NCI-H187 (cell line): Measurements from ENCODE around the gene CEACAM4.

Experiments used
- DNase-seq, 2 experiments: peaks; one replicate each; lab custom pipeline; 2025; lab: John Stamatoyannopoulos, UW

Gene CEACAM4

DNA sequence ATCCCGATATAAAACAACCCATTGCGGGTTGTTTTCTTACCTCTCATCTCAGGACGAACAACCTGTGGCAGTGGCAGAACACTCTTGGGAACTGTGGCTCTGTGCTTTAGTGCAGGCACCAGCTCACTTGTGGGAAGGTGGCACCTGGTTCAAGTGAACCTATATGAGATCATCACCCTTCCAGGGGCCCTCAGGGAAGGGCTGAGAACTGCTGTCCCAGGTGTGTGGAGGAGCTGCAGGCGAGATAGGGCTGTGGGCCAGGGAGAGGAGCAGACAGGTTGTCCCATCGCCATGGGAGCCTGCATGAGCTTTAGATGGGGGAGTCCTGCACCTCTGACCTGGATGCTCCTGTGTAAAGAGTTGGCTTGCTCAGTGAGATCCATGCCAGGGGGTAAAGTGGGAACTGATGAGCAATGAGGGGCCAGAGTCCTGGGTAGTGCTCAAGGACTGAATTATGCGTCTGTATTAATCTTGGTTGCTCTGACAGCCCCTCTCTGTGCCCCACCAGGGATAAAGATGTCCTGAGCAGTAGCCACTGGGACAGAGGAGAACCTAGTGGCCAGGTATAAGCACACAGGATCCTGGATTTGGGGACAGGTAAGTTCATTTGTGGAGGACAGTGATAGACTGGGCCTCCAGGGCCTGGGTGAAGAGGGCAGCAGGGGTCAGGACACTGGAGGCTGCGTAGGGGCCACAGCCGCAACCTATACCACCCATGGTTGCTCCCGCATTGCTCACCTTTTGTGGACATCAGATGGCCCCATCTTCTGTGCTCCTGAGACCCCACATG lies 8.7 kb downstream of the CEACAM4 start:
- DNase-seq, result no peak

- DNase-seq, result no peak
Measured at GRCh38 chr19:41616792-41617621, 9.9 kb downstream of the CEACAM4 start.

GRCh38 chr19:41615207-41615606 lies 11.7 kb downstream of the CEACAM4 start:
- no peak for DNase-seq

GRCh38 chr19:41612483-41612882 lies 14.4 kb downstream of the CEACAM4 start:
- no peak for DNase-seq

DNA sequence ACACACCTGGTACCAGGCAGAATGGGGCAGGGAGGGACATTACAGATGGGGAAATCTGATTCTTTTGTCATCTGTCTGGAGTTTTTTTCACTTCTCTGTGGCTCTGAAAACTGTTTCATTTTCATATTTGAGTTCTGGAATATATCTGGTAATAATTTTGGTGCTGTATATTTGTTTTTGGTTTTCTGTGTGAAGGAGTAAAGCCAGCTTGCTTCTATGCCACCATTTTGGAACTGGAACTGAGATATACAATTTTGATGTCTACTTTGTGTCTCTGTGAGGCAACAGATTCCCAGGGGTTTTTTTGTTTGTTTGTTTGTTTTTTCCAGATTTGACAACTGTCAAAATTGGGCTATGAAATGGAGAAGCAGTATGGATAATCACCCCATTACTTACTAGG lies 16.1 kb downstream of the CEACAM4 start:
- DNase-seq, result no peak

DNA sequence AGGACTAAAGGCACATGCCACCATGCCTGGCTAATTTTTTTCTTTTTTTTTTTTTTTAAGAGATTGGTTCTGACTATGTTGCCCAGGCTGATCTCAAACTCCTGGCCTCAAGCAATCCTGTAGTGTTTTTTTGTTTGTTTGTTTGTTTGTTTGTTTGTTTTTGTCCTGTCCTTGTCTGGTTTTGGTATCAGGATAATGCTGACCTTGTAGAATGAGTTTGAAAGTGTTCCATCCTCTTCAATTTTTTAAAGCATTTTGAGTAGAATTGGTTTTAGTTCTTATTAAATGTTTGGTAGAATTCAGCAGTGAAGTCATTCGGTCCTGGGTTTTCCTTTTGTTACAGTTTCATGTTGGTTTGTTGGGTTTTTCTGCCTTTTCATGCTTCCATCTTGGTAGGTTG lies 19.2 kb downstream of the CEACAM4 start:
- DNase-seq, result no peak

- no peak for DNase-seq
Measured at GRCh38 chr19:41606215-41606837, 20.5 kb downstream of the CEACAM4 start.

DNA sequence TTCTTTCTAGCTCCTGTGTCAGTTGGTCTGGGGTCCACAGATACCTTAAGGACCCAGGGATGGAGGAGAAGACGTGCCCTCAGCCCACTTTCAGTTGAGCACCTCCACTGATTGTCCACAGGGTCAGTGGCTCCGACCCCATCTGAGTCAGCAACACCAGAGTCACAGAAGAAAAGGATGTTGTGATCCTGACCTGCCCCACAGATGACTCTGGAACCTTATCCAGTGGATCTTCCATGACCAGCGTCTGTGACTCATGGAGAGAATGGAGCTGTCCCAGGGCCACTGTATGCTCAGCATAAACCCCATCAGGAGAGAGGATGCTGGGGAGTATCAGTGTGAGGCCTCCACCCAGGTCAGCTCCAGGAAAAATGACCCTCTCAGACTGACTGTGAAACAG lies 22.0 kb downstream of the CEACAM4 start:
- DNase-seq, result no peak

DNA sequence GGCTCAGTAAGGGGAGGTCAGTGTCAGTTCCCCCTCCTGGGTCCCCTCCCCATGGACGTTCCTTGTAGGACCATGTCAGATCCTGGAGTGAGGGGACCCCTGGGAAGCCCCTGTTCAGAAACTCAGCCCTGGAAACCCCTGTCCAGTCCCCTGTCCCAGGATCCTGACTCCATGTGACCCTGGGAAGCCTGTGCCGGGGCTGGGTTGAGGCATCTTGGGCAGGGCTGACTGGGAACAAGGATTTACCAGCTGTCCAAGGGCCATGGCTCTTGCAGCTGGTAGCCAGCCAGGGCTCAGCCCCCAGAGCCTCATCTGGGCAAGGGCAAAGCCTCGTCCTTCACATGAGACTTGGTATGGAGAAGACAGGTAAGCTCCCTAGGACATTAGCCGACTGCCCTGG lies 25.1 kb downstream of the CEACAM4 start:
- no peak for DNase-seq

GRCh38 chr19:41599175-41599966 lies 27.5 kb downstream of the CEACAM4 start:
- no peak for DNase-seq

GRCh38 chr19:41597600-41598041 lies 29.3 kb downstream of the CEACAM4 start:
- DNase-seq, result peak; percentile 28 to 32

DNA sequence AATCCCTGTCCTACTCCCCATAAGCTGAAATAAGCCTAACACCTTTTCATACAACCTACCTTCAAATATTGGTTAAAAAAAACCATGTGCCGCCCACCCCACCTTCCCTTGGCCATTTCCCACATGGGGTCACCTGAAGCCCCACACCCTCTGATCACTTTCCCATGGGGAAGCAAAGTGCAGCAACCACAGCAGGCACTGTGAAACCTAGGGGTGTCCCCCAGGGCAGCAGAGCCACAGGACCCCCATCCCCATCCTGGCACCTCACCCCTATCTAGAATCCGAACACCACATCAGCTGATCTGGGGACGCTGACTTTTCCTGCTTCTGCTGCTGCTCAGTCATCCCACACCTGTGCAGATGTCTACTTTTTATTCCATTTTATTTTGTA lies 31.0 kb downstream of the CEACAM4 start:
- no peak for DNase-seq

GRCh38 chr19:41595258-41595889 lies 31.5 kb downstream of the CEACAM4 start:
- peak in 1 of 2 experiments; percentile 33 for DNase-seq

GRCh38 chr19:41591951-41592562 lies 34.8 kb downstream of the CEACAM4 start:
- no peak for DNase-seq

- DNase-seq, result no peak
Measured at GRCh38 chr19:41590936-41591335, 35.9 kb downstream of the CEACAM4 start.

DNA sequence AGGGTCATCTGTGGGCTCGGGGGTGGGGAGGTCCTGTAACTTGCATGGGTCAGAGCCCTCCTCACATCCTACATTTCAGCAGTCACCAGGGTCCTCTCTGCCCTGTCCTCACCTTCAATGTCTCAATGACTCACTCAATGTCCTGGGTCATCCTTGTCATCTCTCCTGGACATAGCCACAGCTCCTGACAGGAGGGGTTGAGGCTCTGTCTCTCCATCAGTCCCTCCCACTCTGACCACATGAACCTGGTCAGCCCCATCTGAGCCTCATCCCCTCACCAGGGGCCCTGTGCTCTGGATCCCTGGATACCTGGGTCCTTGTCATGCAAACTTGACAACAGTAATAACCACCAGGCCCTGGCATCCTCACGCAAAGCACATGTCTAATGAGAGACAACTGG lies 37.5 kb downstream of the CEACAM4 start:
- no peak for DNase-seq

- DNase-seq, result no peak
Measured at GRCh38 chr19:41588497-41589209, 38.2 kb downstream of the CEACAM4 start.

DNA sequence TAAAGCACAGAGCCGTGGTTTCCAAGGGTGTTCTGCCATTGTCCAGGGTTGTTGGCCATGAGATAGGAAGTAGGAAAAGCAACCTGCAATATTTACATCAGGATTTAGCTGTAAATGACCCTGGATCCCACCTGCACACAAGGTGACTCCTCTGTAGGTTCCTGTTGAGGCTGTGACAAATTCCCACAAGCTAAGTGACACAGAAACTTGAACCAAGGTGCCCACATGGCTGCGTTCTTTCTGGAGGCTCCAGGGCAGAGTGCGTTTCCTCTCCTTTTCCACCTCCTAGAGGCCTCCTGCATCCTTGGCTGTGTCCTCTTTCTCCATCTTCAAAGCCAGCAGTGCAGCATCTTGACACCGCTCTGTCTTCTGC lies 39.0 kb downstream of the CEACAM4 start:
- DNase-seq, result no peak

GRCh38 chr19:41587101-41587837 lies 39.6 kb downstream of the CEACAM4 start:
- no peak for DNase-seq

DNA sequence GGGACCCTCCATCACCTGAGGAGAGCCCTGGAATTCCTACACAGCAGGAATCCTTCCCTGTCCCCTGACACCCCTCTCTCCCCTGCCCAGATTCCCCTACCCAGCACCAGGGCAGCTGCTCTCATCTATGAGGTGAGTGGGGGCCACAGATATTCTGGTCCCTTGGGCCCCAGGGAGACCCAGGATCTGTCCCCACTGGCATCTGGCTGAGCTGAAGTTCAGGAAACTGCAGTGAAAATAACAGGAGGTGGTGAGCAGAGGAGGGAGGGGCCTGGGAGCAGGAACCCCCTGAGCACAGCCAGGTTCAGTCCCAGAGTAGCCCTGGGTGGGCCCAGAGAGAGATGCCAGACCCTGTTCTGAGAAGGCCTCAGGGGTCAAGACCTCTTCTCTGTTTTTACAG lies 40.8 kb downstream of the CEACAM4 start:
- DNase-seq, result no peak
